Brain microvascular endothelial cell (primary cell): ENCODE data around the gene SERPINA12.
"Not testable (repeated sequence)": the region's sequence is repeated elsewhere in the genome, so short reads cannot be mapped to it uniquely, and the experiment has no call there.

Source experiments
- DNase-seq: peaks from one replicate; pipeline ENCODE4 v3.0.0-alpha.2; 2020
- H3K27ac ChIP-seq: fragments of 250-450 bp; sonication (Bioruptor Pico); 2 replicates; pipeline ENCODE4 v1.5.1; 2020; ENCODE audit warnings: mild to moderate bottlenecking, moderate library complexity
- H3K27me3 ChIP-seq: fragments of 250-450 bp; sonication (Bioruptor Pico); replicated peaks from 2 replicates; pipeline ENCODE4 v1.5.1; 2020; ENCODE audit warnings: mild to moderate bottlenecking
- H3K36me3 ChIP-seq: fragments of 250-450 bp; sonication (Bioruptor Pico); replicated peaks from 2 replicates; pipeline ENCODE4 v1.5.1; 2020; ENCODE audit warnings: mild to moderate bottlenecking
- H3K4me3 ChIP-seq: 2 replicates; pipeline ENCODE4 v1.5.1; 2011; ENCODE audit warnings: low read depth, mild to moderate bottlenecking, control low read depth, low read length, moderate library complexity
- in situ Hi-C: cut with HindIII; loops from 2 replicates; pipeline ENCODE4 v1.10.0; 2017; ENCODE audit warnings: low sequenced_read_pairs, low pct_ligation_motif_present
- TF ChIP-seq, protein P1 (sequence below): IDR thresholded peaks from 2 replicates; pipeline ENCODE4 v1.5.1; 2011; ENCODE audit warnings: low read depth, mild to moderate bottlenecking, moderate library complexity, low read length, control low read depth, inconsistent platforms; ENCODE audit errors: missing control alignments

SERPINA12 gene

DNA sequence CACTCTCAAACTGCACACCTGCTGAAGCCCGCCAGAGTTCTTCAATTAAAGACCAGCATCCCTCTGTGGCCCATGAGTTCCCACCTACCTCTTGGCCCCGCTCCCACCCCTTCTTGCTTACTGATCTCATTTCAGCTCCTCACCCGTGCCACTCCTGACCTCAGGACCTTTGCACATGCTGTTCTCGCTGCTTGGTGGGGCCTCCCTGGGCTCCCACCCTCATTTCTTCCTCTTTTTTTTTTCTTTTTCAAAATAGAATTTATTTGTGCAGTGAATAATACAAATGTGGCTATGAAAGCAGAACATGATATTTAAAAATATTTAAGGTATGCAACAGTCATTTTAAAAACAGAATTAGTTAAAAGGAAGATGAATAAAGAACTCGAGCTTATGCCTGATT is 24.8 kb downstream of the SERPINA12 start:
- in situ Hi-C loops = no loop called here
- DNase-seq = no peak
- Histone ChIP-seq H3K27me3 (no peaks in the 10 kb centered on the region), H3K4me3 (no peak overlapping the region), H3K36me3 (no peaks in the 10 kb centered on the region), H3K27ac (peak overlapping the region; percentile 80)
- TF ChIP-seq, protein P1, sequence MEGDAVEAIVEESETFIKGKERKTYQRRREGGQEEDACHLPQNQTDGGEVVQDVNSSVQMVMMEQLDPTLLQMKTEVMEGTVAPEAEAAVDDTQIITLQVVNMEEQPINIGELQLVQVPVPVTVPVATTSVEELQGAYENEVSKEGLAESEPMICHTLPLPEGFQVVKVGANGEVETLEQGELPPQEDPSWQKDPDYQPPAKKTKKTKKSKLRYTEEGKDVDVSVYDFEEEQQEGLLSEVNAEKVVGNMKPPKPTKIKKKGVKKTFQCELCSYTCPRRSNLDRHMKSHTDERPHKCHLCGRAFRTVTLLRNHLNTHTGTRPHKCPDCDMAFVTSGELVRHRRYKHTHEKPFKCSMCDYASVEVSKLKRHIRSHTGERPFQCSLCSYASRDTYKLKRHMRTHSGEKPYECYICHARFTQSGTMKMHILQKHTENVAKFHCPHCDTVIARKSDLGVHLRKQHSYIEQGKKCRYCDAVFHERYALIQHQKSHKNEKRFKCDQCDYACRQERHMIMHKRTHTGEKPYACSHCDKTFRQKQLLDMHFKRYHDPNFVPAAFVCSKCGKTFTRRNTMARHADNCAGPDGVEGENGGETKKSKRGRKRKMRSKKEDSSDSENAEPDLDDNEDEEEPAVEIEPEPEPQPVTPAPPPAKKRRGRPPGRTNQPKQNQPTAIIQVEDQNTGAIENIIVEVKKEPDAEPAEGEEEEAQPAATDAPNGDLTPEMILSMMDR = no peak

DNA sequence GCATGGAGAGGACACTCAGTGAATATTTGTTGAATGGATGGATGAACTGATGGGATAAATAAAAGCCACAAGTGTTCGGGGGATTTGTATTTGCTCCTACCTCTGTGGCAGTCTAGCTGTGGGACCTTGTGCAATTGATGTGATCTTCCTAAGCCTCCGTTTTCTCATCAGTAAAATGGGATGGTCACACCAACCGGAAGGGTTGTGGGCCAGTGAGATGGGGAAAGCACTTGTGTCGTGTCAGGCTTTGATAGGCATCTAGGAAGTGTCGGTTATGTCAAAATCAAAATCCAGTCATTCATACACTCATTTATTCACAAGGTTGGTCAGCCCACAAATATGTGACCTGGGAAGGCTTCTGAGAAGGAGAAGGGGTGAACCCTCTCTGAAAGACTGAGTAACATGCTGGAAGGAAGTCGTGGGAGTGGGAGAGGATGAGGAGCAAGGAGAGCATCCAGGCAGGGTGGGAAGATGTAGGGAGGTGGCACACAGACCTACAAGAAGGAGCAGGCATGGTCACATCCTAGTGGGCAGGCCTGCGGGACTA is 25.5 kb downstream of the SERPINA12 start:
- H3K27me3 ChIP-seq = no peaks in the 10 kb centered on the region
- peak overlapping the region; percentile 80 for H3K27ac ChIP-seq
- H3K36me3 ChIP-seq = no peaks in the 10 kb centered on the region
- in situ Hi-C loops = no loop called here
- DNase-seq = peak; percentile 66
- TF ChIP-seq, protein P1 = no peak
- H3K4me3 ChIP-seq = no peak overlapping the region

DNA sequence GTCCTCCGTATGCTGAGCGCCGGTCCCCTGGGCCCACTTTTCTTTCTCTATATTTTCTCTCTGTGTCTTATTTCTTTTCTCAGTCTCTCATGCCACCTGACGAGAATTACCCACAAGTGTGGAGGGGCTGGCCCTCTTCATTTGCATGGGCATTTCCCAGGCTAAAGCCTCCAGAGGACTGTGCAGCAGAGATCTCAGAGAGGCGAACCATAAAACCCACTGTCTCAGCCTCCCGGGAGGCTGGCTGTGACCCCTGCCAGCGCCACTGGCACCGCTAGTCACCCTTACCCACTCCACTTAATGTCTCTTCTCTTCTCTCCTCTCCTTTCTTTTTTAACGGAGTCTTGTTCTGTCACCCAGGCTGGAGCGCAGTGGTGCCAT is 26.2 kb downstream of the SERPINA12 start:
- DNase-seq = no peak
- H3K36me3 ChIP-seq = no peaks in the 10 kb centered on the region
- in situ Hi-C loops = no loop called here
- no peaks in the 10 kb centered on the region for H3K27me3 ChIP-seq
- H3K27ac ChIP-seq = peak overlapping the region; percentile 80
- TF ChIP-seq, protein P1 = no peak
- H3K4me3 ChIP-seq = no peak overlapping the region

DNA sequence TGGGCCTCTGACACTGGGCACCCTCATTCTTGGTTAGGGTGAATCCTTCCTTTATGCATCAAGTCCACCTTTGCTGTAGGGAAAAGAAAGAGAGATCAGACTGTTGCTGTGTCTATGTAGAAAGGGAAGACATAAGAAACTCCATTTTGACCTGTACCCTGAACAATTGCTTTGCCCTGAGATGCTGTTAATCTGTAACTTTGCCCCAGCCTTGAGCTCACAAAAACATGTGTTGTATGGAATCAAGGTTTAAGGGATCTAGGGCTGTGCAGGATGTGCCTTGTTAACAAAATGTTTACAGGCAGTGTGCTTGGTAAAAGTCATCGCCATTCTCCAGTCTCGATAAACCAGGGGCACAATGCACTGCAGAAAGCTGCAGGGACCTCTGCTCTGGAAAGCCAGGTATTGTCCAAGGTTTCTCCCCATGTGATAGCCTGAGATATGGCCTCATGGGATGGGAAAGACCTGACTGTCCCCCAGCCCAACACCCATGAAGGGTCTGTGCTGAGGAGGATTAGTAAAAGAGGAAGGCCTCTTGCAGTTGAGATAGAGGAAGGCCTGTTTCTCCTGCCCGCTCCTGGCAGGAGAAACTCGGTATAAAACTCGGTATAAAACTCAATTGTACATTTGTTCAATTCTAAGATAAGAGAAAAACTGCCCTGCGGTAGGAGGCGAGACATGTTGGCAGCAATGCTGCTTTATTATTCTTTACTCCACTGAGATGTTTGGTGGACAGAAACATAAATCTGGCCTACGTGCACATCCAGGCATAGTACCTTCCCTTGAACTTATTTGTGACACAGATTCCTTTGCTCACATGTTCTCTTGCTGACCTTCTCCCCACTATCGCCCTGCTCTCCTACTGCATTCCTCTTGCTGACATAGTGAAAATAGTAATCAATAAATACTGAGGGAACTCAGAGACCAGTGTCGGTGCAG is 26.9 kb downstream of the SERPINA12 start:
- peak overlapping the region; percentile 40 for H3K27ac ChIP-seq
- H3K4me3 ChIP-seq, in situ Hi-C loops, H3K27me3 ChIP-seq, DNase-seq, H3K36me3 ChIP-seq: not testable (repeated sequence)

DNA sequence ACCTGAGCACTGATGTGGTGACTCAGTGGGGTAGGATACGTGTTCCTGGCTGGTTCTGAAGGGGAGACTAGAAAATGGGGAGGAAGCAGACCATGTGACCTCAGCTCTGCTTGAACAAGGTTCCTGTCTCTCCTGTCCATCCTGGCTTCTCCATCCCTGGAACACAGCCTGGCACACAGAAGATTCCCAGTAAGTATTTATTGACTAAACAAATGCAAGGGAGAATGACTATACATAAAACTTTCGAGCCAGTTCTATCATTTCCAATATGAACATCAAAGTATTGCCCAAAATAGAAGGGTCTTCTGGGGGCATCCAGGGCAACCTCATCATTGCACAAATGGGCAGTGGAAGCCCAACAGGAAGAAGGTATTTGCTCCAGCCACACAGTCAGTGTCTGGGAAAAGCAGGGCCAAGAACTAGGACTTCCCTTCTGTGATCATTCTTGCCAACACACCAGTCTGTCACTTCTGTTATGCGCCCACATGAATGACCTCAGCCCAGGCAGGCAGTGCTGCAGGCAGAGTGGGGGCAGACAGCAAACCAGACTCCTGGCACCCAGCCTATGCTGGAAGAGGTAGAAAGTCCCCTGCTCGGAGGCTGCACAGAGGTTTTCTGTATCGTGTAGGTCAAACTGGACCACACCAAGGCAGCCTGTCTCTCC is 27.7 kb downstream of the SERPINA12 start:
- Histone ChIP-seq H3K27me3 (no peaks in the 10 kb centered on the region), H3K4me3 (no peak overlapping the region), H3K27ac (peak overlapping the region; percentile 58), H3K36me3 (no peaks in the 10 kb centered on the region)
- peak; percentile 64 for DNase-seq
- in situ Hi-C loops = no loop called here
- TF ChIP-seq, protein P1 = no peak

DNA sequence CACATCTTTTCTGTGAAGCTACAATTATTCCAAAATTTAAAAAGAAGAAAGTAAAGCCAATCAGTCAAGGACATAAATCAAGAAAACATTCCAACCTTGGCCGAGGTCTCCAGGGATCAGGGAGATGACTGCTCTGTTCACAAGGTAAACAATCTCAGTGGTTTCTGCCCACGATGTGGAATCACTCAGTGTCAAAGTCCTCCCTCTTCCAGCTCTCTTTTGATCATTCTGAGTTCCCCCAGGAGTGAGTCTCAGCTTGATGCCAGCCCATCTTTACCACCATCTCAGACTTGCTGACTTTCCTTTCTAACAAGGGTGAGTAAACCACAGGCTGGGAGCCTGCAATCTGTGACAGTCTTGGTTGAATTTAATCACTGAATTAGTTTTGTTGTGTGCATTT is 28.5 kb downstream of the SERPINA12 start:
- DNase-seq = no peak
- Histone ChIP-seq H3K4me3 (no peak overlapping the region), H3K27me3 (no peaks in the 10 kb centered on the region), H3K36me3 (no peaks in the 10 kb centered on the region), H3K27ac (no peak overlapping the region)
- TF ChIP-seq, protein P1 = no peak
- in situ Hi-C loops = no loop called here
